Left lung (tissue), 10 donors: ENCODE measurements around the gene RRBP1. TPM values are rescaled to one million over a fixed set of nuclear protein-coding genes. Genes with fewer than 3 reads are reported as not detected.

ENCODE experiments used
- ATAC-seq: fragments of 200-7000 bp; cut with Tn5 transposase; one replicate; pipeline ENCODE4 v1.9.1; 2020; ENCODE audit warnings: moderate library complexity
- DNase-seq, 4 donors: peaks; one replicate each; pipeline ENCODE4 v3.0.0-alpha.2; 2013 to 2020
- H3K27ac ChIP-seq, 2 donors: fragments of 200-600 bp; sonication (generic) in 1 of 2; one replicate each; pipeline versions ENCODE4 v1.5.0 to v1.8.0; 2020 to 2021
- H3K27me3 ChIP-seq, 2 donors: fragments of 200-600 bp; sonication (generic) in 1 of 2; one replicate each; pipeline versions ENCODE4 v1.5.0 to v1.8.0; 2020 to 2021
- H3K36me3 ChIP-seq, 2 donors: fragments of 200-600 bp; sonication (generic) in 1 of 2; one replicate each; pipeline versions ENCODE4 v1.5.0 to v1.8.0; 2020 to 2021
- H3K4me1 ChIP-seq, 2 donors: fragments of 200-600 bp; one replicate each; pipeline ENCODE4 v1.8.0; 2021
- H3K4me3 ChIP-seq, 2 donors: fragments of 200-600 bp; sonication (generic) in 1 of 2; one replicate each; pipeline versions ENCODE4 v1.5.0 to v1.8.0; 2020 to 2021; ENCODE audit warnings: mild to moderate bottlenecking in 1 of 2
- H3K9me3 ChIP-seq, 2 donors: fragments of 200-600 bp; sonication (generic) in 1 of 2; one replicate each; pipeline versions ENCODE4 v1.5.0 to v1.8.0; 2020 to 2021
- intact Hi-C, 2 donors: fragments of 100-400 bp; cut with DNase I; formaldehyde crosslinking; loops; one replicate each; pipeline versions ENCODE4 v1.11.2 to v1.14.2; 2022
- polyA plus RNA-seq, 6 donors: library from polyadenylated mRNA; unstranded; fragments of 120-200 nt; gene quantifications; one replicate each; pipeline ENCODE4 v1.2.1, GENCODE V29; 2013; ENCODE audit not compliant: insufficient read length in 6 of 6
- total RNA-seq, 2 donors: library from RNA; stranded (reverse); fragmentation: NEBNext Ultra II Directional; extraction: Animal tissue kit (Norgen Biotek cat#: 25700); gene quantifications; one replicate each; pipeline ENCODE4 v1.2.1, GENCODE V29; 2021
- TF ChIP-seq, protein P1 (sequence below), 2 donors: fragments of 200-600 bp; sonication (generic) in 1 of 2; IDR thresholded peaks; one replicate each; pipeline versions ENCODE4 v1.5.0 to v1.8.0; 2021; ENCODE audit warnings: antibody characterized with exemption in 2 of 2
- donor health status: DM: no; HTN: yes; CAD: no.
- donor health status: DM: no; HTN: no; CAD: no.

The RRBP1 gene
- total and polyA plus RNA-seq, 8 donors = 110 to 263 (median 131) TPM

DNA sequence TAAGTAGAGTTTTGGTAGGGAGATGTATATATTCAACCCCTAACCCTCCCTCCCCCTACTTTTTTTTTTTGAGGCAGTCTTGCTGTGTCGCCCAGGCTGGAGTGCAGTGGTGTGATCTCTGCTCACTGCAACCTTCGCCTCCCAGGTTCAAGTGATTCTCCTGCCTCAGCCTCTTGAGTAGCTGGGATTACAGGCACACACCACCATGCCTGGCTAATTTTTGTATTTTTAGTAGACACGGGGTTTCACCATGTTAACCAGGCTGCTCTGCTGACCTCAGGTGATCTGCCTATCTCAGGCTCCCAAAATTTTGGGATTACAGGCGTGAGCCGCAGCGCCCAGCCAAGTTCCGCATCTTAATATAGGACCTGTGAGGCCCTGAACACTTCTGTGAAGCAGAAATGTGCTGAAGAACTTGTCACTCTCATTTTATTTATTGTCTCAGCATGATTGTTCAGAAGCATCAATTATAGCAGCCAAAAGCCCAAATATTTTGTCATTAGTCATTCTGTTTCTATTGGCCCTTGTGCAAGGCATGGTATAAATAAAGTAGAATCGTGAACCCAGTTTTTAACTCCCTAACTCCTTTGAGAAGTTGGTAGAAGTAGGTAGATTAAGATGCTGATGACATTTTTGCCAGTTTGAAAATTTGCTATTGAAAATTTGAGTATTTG, 92.7 kb downstream of the RRBP1 start:
- no peak overlapping the region for H3K4me3 ChIP-seq
- TF ChIP-seq, protein P1, sequence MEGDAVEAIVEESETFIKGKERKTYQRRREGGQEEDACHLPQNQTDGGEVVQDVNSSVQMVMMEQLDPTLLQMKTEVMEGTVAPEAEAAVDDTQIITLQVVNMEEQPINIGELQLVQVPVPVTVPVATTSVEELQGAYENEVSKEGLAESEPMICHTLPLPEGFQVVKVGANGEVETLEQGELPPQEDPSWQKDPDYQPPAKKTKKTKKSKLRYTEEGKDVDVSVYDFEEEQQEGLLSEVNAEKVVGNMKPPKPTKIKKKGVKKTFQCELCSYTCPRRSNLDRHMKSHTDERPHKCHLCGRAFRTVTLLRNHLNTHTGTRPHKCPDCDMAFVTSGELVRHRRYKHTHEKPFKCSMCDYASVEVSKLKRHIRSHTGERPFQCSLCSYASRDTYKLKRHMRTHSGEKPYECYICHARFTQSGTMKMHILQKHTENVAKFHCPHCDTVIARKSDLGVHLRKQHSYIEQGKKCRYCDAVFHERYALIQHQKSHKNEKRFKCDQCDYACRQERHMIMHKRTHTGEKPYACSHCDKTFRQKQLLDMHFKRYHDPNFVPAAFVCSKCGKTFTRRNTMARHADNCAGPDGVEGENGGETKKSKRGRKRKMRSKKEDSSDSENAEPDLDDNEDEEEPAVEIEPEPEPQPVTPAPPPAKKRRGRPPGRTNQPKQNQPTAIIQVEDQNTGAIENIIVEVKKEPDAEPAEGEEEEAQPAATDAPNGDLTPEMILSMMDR (IDR thresholded peaks at IDR 0.05) = no peak
- ATAC-seq = no peak
- H3K27me3 ChIP-seq = no peaks in the 10 kb centered on the region
- intact Hi-C loops = no loop called here
- peaks cover 0 to 11% of the 10 kb centered on the region in 2 donors for H3K36me3 ChIP-seq
- H3K27ac ChIP-seq = no peak overlapping the region
- no peak for DNase-seq
- no peaks in the 10 kb centered on the region for H3K9me3 ChIP-seq
- H3K4me1 ChIP-seq = peaks cover 29 to 45% of the 10 kb centered on the region in 2 donors

DNA sequence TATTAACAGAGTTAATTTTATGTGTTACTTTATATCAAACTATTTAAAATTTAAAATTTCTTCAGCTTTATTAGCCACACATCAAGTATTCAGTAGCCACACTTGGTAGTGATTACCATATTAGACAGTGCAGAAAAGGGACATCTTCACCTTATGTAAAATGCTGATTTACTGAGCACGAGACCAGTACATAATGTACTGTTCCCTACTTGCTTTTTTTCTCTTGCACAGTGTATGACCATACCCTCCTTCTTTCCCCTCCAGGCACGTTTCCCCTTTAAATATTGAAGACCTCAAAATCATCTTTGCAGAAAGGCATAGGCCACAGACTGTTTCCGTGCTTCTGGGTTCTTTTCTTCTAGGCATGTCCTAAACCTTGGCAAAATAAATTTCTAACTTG, 94.2 kb downstream of the RRBP1 start:
- intact Hi-C loops = no loop called here

DNA sequence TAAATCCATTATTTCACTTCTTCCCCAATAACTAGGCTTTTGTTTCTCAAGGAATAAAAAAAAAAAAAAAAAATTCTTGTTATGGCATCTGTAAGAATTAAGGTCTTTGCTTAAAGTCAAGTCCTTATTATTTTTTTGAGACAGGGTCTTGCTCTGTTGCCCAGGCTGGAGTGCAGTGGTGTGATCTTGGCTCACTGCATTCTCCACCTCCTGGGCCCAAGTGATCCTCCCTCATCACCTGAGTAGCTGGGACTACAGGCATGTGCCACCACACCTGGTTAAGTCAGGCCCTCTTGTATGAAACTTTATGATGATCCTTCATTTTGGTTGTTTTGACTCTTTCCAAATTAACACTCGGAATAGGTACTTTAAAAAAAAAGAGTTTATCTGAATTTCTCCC, 94.9 kb downstream of the RRBP1 start:
- H3K27ac ChIP-seq = no peak overlapping the region
- no peaks in the 10 kb centered on the region for H3K27me3 ChIP-seq
- no peaks in the 10 kb centered on the region for H3K9me3 ChIP-seq
- DNase-seq = no peak
- TF ChIP-seq, protein P1 (IDR thresholded peaks at IDR 0.05) = no peak
- no peak for ATAC-seq
- peaks cover 0 to 10% of the 10 kb centered on the region in 2 donors for H3K36me3 ChIP-seq
- H3K4me3 ChIP-seq = no peak overlapping the region
- intact Hi-C loops = no loop called here
- H3K4me1 ChIP-seq = peaks cover 15 to 35% of the 10 kb centered on the region in 2 donors

More for the DNA sequence above, 94.2 kb downstream of the RRBP1 start:
- Histone ChIP-seq H3K9me3 (no peaks in the 10 kb centered on the region), H3K4me3 (no peak overlapping the region), H3K27ac (no peak overlapping the region), H3K4me1 (peaks cover 15 to 40% of the 10 kb centered on the region in 2 donors), H3K27me3 (no peaks in the 10 kb centered on the region), H3K36me3 (peaks cover 0 to 16% of the 10 kb centered on the region in 2 donors)
- DNase-seq = no peak
- no peak for ATAC-seq
- TF ChIP-seq, protein P1 (IDR thresholded peaks at IDR 0.05) = no peak

DNA sequence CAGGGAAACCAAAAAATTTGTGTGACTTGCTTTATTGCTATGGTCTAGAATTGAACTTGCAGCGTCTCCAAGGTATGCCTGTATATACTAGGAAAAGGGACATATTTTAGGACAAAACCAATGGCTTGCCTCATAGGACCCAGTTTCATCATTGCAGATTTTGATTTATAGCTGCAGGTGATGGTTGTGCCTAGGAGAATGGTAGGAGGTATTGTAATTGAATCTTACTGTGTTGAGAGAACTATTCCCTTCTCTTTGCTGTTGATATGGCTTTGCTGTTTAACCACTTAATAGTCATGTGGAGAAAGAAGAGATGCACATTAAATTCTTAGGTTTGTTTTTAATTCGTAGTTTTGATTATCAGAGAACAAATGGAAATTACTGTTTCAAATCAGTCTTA, 95.8 kb downstream of the RRBP1 start:
- Histone ChIP-seq H3K27ac (no peak overlapping the region), H3K9me3 (no peaks in the 10 kb centered on the region), H3K4me1 (peaks cover 15 to 35% of the 10 kb centered on the region in 2 donors), H3K36me3 (peaks cover 0 to 6% of the 10 kb centered on the region in 2 donors), H3K4me3 (no peak overlapping the region), H3K27me3 (no peaks in the 10 kb centered on the region)
- TF ChIP-seq, protein P1 (IDR thresholded peaks at IDR 0.05) = no peak
- ATAC-seq (no peak), DNase-seq (no peak)
- intact Hi-C loops = no loop called here

DNA sequence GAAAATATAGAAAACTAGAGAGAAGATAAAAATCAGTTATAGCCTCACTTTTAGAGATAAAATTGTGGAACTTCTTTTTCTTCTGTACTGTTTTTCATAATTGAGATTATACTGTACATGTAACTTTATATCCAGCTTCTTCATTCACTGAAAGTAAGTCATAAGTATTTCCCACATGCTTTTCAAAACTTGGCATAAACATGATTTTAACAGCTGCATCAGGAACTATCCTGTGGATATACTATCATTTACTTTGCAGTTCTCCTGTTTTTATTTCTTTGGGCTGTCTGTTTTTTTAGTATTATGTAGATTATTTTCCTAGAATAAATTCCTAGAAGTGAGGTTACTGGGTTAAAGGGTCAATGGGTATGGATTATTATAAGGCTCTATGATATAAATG, 97.4 kb downstream of the RRBP1 start:
- no peak overlapping the region for H3K27ac ChIP-seq
- H3K36me3 ChIP-seq = peaks cover 0 to 6% of the 10 kb centered on the region in 2 donors
- peaks cover 7 to 26% of the 10 kb centered on the region in 2 donors for H3K4me1 ChIP-seq

More for the DNA sequence above, 97.4 kb downstream of the RRBP1 start:
- no peak for DNase-seq
- TF ChIP-seq, protein P1 (IDR thresholded peaks at IDR 0.05) = no peak
- no peak for ATAC-seq
- Histone ChIP-seq H3K27me3 (no peaks in the 10 kb centered on the region), H3K9me3 (no peaks in the 10 kb centered on the region), H3K4me3 (no peak overlapping the region)
- intact Hi-C loops = no loop called here
